ENCODE results near the gene CTNNBL1. TPM values are rescaled to one million over a fixed set of nuclear protein-coding genes. Genes with fewer than 3 reads are reported as not detected.
"Not testable (repeated sequence)": the region's sequence is repeated elsewhere in the genome, so short reads cannot be mapped to it uniquely, and the experiment has no call there.

The CTNNBL1 gene
- 10 to 100 TPM; 51.1 to 58.4 (median 51.8) TPM for polyA plus RNA-seq (ENCODE audit: insufficient read length in 3 of 3)

DNA sequence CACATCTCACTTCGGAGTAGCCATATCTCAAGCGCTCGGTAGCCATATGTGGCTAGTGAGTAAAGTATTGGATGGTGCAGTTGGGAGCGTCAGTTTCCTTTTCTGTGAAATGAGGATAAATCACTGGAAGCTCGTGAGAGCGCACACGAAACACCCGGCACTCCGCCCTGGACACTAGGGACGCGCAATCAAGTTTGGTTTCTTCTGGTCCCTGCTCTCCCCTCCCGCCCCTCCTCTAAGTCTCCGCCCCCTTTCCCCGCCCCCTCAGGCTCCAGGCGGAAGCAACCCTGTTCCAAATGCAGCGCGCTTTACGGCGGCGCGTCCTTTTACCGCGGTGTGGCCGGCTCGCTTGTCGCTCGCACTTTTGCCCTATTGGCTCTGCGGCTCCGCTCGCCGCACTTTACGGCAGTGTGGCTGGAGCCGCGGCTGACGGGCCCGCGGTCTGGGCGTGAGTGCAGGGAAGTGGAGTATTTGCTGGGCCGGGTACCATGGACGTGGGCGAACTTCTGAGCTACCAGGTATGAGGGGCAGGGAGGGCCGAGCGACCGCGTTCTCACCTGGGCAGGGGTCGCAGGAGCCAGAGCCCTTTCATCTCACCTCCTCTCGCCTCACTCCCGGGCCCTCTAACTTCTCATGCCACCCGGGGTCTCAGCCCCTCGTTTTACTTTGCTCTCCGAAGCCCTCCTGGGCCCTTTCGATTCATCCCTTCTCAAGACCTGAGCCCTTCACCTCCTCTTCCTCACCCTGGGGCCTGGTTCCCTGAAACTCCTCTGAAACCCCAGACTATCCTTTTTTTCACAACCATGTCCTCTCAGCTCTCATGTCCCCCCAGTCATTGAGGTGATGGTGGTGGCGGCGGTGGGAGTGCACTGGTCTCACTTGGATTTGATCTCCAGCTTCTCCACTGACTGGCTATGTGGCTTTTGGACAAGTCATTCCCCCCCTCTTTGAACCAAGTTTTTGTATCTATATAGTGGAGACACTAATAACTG, at the start of gene CTNNBL1:
CTNNBL1 (plus strand) TSS at position 396 of the 992 bp plus-strand sequence; CDS start at position 489, 93 bp downstream.
- DNase-seq (ENCODE audit: low read depth in 3 of 3, low spot score in 2 of 3): peak; percentile 83 to 95 (median 87)

GRCh38 chr20:37644605-37645004, 49.2 kb upstream of the CTNNBL1 start:
- no peak for DNase-seq (ENCODE audit: low read depth in 3 of 3, low spot score in 2 of 3)

GRCh38 chr20:37647946-37648345, 45.9 kb upstream of the CTNNBL1 start:
- DNase-seq (ENCODE audit: low read depth in 3 of 3, low spot score in 2 of 3): no peak

- no peak for DNase-seq (ENCODE audit: low read depth in 3 of 3, low spot score in 2 of 3)
Measured at GRCh38 chr20:37649017-37649416, 44.8 kb upstream of the CTNNBL1 start.

GRCh38 chr20:37649676-37650370, 44.0 kb upstream of the CTNNBL1 start:
- DNase-seq (ENCODE audit: low read depth in 3 of 3, low spot score in 2 of 3): no peak

DNA sequence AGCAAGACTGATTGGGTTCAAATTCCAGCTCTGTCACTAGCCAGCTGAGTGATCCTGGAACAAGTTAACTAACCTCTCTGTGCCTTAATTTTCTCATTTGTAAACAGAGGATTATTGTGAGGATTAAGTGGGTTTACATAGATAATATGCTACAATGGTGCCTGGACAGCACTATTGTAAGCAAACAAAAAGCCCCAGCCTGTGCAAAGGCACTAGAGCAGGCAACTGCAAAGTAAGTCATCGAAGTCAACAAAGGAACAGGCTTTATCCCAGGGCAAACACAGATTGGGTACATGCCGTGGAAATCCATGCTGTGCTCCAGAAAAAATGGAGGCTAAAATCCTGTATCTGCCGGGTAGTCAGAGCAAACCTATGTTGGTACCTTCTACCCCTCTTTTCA, 43.2 kb upstream of the CTNNBL1 start:
- no peak for DNase-seq (ENCODE audit: low read depth in 3 of 3, low spot score in 2 of 3)

GRCh38 chr20:37651932-37652331, 41.9 kb upstream of the CTNNBL1 start:
- DNase-seq (ENCODE audit: low read depth in 3 of 3, low spot score in 2 of 3): no peak

DNA sequence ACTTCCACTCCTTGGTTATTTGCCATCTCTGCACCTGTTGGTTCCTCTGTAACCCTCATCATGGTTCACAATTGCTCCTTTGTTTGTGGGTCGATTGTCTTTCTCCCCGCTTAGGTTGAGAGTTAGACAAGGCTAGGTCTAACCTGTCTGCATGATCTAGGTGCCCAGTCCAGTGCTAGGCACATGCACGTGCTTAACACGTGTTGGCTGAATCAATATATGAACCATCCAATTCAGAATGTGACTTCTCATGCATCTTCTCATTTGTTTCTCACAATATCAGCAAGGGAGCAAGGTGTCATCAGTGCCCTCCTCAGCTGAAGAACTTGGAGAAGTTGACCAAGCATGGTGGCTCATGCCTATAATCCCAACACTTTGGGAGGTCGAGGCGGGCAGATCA, 36.9 kb upstream of the CTNNBL1 start:
- no peak for DNase-seq (ENCODE audit: low read depth in 3 of 3, low spot score in 2 of 3)

- no peak for DNase-seq (ENCODE audit: low read depth in 3 of 3, low spot score in 2 of 3)
Measured at GRCh38 chr20:37657924-37658804, 35.7 kb upstream of the CTNNBL1 start.

- DNase-seq (ENCODE audit: low read depth in 3 of 3, low spot score in 2 of 3): no peak
Measured at GRCh38 chr20:37661519-37661918, 32.3 kb upstream of the CTNNBL1 start.

GRCh38 chr20:37662308-37662707, 31.5 kb upstream of the CTNNBL1 start:
- no peak for DNase-seq (ENCODE audit: low read depth in 3 of 3, low spot score in 2 of 3)

DNA sequence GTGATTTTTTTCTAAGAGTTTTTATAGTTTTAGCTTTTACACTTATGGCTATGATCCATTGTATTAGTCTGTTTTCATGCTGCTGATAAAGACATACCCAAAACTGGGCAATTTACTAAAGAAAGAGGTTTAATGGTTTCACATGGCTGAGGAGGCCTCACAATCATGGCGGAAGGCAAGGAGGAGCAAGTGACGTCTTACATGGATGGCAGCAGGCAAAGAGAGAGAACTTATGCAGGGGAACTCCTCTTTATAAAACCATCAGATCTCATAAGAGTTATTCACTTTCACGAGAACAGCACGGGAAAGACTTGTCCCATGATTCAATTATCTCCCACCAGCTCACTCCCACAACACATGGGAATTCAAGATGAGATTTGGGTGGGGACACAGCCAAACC, 29.2 kb upstream of the CTNNBL1 start:
- DNase-seq (ENCODE audit: low read depth in 3 of 3, low spot score in 2 of 3): not testable (repeated sequence)

GRCh38 chr20:37668166-37668565, 25.7 kb upstream of the CTNNBL1 start:
- no peak for DNase-seq (ENCODE audit: low read depth in 3 of 3, low spot score in 2 of 3)

DNA sequence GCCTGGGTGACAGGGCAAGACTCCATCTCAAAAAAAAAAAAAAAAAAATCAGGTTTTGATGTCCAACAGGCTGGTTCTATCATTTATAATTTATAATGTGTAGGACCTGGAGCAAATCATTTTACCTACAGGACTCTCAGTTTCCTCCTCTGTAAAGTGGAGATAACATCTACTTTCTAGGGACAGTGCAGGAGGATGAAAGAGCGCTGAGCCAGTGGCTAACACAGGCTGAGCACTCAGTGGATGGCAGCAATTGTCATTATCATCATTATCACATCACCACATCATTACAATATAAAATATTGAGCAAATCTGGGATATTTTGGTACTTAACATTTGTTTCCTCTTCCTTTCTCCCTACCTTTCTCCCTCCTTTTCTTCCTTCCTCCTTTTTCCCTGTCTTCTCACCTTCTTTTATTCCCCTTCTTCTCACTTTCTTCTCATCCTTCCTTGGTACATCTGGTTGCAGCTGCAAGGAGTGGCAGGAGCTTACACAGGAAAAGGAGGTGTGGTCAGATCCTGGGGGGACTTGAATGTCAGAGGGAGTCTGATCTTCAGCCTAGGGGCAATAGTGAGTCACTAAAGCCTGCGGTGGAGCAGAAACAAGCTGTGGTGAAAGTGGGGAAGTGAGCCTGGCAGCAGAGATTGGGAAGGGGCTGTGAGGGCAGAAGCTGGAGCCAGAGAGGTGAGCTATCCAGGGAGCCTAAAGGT, 24.6 kb upstream of the CTNNBL1 start:
- DNase-seq (ENCODE audit: low read depth in 3 of 3, low spot score in 2 of 3): no peak

DNA sequence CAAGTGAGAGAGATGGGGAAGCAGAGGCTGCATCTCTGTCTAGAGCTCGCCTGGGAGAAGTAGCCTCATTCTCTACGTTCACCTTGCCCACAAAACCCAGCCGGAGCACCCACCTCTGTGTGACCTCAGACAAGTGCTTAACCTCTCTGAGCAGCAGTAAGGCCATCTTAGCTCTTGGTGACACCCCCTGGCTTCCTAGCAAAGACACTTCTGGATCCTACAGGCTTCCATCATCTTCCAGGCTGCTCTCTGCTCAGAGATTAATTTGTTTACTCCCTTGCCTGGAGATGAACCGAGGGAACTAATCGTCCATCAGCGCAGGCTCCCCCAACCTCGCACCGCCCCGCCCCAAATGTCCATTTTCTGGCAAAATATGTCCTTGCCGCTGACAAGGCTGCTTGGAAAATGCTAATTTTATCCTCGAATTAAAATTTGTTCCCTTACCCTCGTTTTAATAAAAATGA, 24.0 kb upstream of the CTNNBL1 start:
- no peak for DNase-seq (ENCODE audit: low read depth in 3 of 3, low spot score in 2 of 3)

DNA sequence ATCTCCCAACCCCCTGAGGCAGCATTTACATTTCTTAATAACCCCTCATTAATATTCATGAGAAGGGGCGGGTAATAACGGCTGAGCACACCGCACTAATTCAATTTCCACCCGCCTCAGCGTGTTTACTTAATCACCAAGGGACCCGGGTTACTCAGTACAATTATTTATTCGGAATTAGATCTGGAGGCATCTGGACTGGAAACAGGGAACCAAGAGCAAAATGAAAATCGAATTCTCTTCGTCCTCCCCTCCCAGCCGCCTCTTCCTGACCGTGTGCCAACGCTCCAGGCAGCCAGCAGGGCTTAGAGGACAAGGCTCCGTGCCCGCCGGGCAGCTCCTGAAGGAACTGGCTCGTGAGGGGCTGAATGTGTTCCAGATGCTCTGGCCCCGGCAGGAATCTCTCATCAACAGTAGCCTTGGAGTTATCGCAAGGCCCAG, 23.5 kb upstream of the CTNNBL1 start:
- no peak for DNase-seq (ENCODE audit: low read depth in 3 of 3, low spot score in 2 of 3)

DNA sequence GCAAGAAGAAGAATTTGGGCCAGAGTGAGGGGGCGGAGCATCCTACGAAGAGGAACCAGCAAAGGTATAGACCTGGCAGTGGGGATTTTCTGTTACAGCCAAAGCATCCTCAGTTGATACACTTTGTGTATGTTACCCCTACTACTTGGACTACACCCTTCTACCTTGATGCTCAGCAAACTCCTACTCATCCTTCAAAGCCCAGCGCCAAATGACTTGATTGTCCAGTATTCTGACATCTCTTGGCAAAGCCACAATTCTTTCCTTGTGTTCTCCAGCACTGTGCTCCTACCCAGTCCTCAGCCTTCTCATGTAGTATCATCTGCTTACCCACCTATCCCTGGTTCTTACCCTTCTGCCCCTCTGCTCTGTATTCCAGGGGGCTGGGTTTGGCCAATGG, 21.7 kb upstream of the CTNNBL1 start:
- no peak for DNase-seq (ENCODE audit: low read depth in 3 of 3, low spot score in 2 of 3)

DNA sequence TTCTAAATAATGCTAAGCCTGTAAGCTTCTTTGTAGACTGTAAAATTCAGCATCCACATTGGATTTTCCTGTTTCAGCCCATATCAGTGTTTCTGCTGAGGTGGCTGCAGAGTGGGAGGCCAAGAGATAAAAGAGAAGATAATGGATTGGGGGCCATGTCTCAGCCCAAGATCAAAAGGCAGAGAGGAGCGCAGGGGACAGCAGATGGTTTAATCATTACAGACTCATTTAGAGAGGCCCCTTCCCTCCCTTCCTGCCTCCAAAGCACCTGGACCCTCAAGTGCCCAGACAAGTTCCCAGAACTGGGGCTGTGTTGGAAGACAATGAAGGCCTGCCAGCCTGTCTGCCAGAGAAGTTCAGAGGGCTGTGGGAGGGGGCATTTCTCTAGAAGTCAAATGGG, 20.4 kb upstream of the CTNNBL1 start:
- no peak for DNase-seq (ENCODE audit: low read depth in 3 of 3, low spot score in 2 of 3)

- no peak for DNase-seq (ENCODE audit: low read depth in 3 of 3, low spot score in 2 of 3)
Measured at GRCh38 chr20:37676440-37676839, 17.4 kb upstream of the CTNNBL1 start.
